ENCODE results near the gene NSD1. TPM values are rescaled to one million over a fixed set of nuclear protein-coding genes. Genes with fewer than 3 reads are reported as not detected.

NSD1 gene
- total and polyA plus RNA-seq, 10 of the 15 experiments (the other 5 are each of a cell fraction or from before 2014, with no cell fraction given) = 7.0 to 57.9 (median 30.4) TPM

DNA sequence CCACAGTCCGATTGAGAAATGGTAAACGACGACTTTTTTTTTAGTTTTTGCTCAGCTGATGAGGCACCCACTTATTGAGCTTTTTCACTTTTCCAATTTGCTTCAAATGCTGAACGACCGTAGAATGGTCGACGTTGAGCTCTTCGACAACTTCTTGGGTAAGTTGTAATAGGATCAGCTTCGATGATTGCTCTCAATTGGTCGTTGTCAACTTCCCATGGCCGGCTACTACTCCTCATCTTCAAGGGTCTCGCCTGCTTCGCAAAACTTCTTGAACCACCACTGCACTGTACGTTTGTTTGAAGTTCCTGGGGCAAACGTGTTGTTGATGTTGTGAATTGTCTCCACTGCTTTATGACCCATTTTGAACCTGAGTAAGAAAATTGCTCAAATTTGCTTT is 35.7 kb downstream of the NSD1 start (continued):
- TF ChIP-seq, protein P1, sequence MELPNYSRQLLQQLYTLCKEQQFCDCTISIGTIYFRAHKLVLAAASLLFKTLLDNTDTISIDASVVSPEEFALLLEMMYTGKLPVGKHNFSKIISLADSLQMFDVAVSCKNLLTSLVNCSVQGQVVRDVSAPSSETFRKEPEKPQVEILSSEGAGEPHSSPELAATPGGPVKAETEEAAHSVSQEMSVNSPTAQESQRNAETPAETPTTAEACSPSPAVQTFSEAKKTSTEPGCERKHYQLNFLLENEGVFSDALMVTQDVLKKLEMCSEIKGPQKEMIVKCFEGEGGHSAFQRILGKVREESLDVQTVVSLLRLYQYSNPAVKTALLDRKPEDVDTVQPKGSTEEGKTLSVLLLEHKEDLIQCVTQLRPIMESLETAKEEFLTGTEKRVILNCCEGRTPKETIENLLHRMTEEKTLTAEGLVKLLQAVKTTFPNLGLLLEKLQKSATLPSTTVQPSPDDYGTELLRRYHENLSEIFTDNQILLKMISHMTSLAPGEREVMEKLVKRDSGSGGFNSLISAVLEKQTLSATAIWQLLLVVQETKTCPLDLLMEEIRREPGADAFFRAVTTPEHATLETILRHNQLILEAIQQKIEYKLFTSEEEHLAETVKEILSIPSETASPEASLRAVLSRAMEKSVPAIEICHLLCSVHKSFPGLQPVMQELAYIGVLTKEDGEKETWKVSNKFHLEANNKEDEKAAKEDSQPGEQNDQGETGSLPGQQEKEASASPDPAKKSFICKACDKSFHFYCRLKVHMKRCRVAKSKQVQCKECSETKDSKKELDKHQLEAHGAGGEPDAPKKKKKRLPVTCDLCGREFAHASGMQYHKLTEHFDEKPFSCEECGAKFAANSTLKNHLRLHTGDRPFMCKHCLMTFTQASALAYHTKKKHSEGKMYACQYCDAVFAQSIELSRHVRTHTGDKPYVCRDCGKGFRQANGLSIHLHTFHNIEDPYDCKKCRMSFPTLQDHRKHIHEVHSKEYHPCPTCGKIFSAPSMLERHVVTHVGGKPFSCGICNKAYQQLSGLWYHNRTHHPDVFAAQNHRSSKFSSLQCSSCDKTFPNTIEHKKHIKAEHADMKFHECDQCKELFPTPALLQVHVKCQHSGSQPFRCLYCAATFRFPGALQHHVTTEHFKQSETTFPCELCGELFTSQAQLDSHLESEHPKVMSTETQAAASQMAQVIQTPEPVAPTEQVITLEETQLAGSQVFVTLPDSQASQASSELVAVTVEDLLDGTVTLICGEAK (IDR thresholded peaks at IDR 0.05; ENCODE audit: borderline replicate concordance) = no peak
- no peak for TF ChIP-seq RFX5 (IDR thresholded peaks at IDR 0.05; ENCODE audit: low read depth, low read length)
- TF ChIP-seq, protein P2, sequence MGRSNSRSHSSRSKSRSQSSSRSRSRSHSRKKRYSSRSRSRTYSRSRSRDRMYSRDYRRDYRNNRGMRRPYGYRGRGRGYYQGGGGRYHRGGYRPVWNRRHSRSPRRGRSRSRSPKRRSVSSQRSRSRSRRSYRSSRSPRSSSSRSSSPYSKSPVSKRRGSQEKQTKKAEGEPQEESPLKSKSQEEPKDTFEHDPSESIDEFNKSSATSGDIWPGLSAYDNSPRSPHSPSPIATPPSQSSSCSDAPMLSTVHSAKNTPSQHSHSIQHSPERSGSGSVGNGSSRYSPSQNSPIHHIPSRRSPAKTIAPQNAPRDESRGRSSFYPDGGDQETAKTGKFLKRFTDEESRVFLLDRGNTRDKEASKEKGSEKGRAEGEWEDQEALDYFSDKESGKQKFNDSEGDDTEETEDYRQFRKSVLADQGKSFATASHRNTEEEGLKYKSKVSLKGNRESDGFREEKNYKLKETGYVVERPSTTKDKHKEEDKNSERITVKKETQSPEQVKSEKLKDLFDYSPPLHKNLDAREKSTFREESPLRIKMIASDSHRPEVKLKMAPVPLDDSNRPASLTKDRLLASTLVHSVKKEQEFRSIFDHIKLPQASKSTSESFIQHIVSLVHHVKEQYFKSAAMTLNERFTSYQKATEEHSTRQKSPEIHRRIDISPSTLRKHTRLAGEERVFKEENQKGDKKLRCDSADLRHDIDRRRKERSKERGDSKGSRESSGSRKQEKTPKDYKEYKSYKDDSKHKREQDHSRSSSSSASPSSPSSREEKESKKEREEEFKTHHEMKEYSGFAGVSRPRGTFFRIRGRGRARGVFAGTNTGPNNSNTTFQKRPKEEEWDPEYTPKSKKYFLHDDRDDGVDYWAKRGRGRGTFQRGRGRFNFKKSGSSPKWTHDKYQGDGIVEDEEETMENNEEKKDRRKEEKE (IDR thresholded peaks at IDR 0.05) = no peak

DNA sequence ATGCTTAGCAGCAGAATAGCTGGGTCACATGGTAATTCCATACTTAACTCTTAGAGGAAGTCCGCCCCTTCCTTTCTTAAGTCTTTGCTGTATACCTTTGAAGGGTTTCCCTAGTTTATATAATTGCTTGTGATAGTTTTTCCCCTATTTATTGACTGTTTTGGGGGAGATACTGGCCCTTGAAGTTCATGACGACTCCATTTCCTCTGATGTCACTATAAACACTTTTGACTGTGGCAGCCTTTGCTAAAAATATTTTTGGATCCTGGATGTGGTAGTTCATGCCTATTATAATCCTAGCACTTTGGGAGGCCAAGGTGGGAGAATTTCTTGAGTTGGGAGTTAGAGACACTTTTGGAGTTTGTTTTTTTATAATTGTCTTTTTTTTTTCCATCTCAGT is 38.4 kb downstream of the NSD1 start:
- FAIRE-seq (no peak), ATAC-seq (no peak), DNase-seq (ENCODE audit: low read depth, low spot score) (no peak)
- no peak overlapping the region; the same call in 1 of the 2 replicates for H3K27ac ChIP-seq (ENCODE audit: control insufficient read depth, insufficient read depth)
- in situ Hi-C loops (cut with MboI) (no loop called here), intact Hi-C loops (cut with micrococcal nuclease; ENCODE audit: unreplicated experiment) (loop anchor here (2.0 kb wide), 1 partner anchor 13 kb away; no protein-coding TSS in a partner anchor)
- TF ChIP-seq CREM (IDR thresholded peaks at IDR 0.05; ENCODE audit: low read depth) = no peak
- TF ChIP-seq, protein P3, sequence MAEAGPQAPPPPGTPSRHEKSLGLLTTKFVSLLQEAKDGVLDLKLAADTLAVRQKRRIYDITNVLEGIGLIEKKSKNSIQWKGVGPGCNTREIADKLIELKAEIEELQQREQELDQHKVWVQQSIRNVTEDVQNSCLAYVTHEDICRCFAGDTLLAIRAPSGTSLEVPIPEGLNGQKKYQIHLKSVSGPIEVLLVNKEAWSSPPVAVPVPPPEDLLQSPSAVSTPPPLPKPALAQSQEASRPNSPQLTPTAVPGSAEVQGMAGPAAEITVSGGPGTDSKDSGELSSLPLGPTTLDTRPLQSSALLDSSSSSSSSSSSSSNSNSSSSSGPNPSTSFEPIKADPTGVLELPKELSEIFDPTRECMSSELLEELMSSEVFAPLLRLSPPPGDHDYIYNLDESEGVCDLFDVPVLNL (IDR thresholded peaks at IDR 0.05; ENCODE audit: low read depth, low read length) = no peak
- no peaks in the 10 kb centered on the region; the same call in 2 of the 3 replicates for H3K9me3 ChIP-seq (replicated peaks; ENCODE audit: control insufficient read depth, insufficient read depth, low read length)
- no peak overlapping the region for H3K4me3 ChIP-seq
- H3K27me3 ChIP-seq (replicated peaks in 1 of 2; ENCODE audit: control insufficient read depth in 2 of 2, insufficient read depth in 2 of 2, low read length in 1 of 2) = no peaks in the 10 kb centered on the region
- H3K4me1 ChIP-seq (ENCODE audit: control insufficient read depth, insufficient read depth, low read length) = peaks cover 24% of the 10 kb centered on the region
- no TSS peak for BruUV-seq (replicated peaks)
- WGBS (ENCODE audit: insufficient coverage, insufficient replicate concordance, low lambda C conversion rate, missing lambda C conversion rate) = 98% methylated on average over 2 of the region's 2 CpGs
- ChIA-PET POLR2A (no interaction called here), RAD21 (ENCODE audit: unreplicated experiment) (no interaction called here), CTCF (interaction anchor here (1.0 to 1.6 kb wide), 4 partner anchors 10 to 138 kb away, joined by 3 to 4 read pairs (median 4); no protein-coding TSS in a partner anchor), SMC1A (ENCODE audit: uncharacterized antibody, unreplicated experiment) (interaction anchor here (0.6 kb wide), 1 partner anchor 84 kb away, joined by 4 read pairs; no protein-coding TSS in a partner anchor)
- H3K36me3 ChIP-seq (ENCODE audit: control insufficient read depth in 2 of 2, insufficient read depth in 2 of 2, low read length in 1 of 2) = peaks cover 2 to 8% of the 10 kb centered on the region in 2 experiments; a peak in 2 of 4 replicates
- H3K9ac ChIP-seq (ENCODE audit: control insufficient read depth, insufficient read depth, low read length) = no peak overlapping the region
- no peaks in the 10 kb centered on the region for H4K20me1 ChIP-seq (ENCODE audit: control insufficient read depth, insufficient read depth)
- no peak overlapping the region for H3K4me2 ChIP-seq (ENCODE audit: control insufficient read depth, insufficient read depth)
- H2AFZ ChIP-seq (ENCODE audit: control insufficient read depth, low read depth, low read length) = no peak overlapping the region
- peaks cover 36% of the 10 kb centered on the region for H3K79me2 ChIP-seq (ENCODE audit: control insufficient read depth, insufficient read depth, low read length)
